Liver (tissue), 3 donors: ENCODE measurements around the gene PCDH15.

ENCODE experiments used
- EGR1 ChIP-seq, 2 donors: IDR thresholded peaks; 2 replicates each; pipeline ENCODE4 v1.6.1; 2016 to 2018; ENCODE audit warnings: antibody characterized with exemption in 2 of 2, low read depth in 2 of 2
- FOXA2 ChIP-seq: IDR thresholded peaks from 2 replicates; pipeline ENCODE4 v1.6.1; 2016; ENCODE audit warnings: antibody characterized with exemption
- GABPA ChIP-seq, 2 donors: IDR thresholded peaks in 1 of 2; conservative IDR thresholded peaks in 1 of 2; 2 replicates each; pipeline ENCODE4 v1.6.1; 2016; ENCODE audit warnings: antibody characterized with exemption in 2 of 2, mild to moderate bottlenecking in 1 of 2, moderate library complexity in 1 of 2
- JUND ChIP-seq, 2 donors: IDR thresholded peaks; 2 replicates each; pipeline ENCODE4 v1.6.1; 2016; ENCODE audit warnings: antibody characterized with exemption in 2 of 2
- RAD21 ChIP-seq, 2 donors: IDR thresholded peaks; 2 replicates each; pipeline ENCODE4 v1.6.1; 2016; ENCODE audit warnings: antibody characterized with exemption in 2 of 2, mild to moderate bottlenecking in 2 of 2
- RXRA ChIP-seq, 2 donors: IDR thresholded peaks; 2 replicates each; pipeline ENCODE4 v1.6.1; 2017 to 2018; ENCODE audit warnings: antibody characterized with exemption in 2 of 2, mild to moderate bottlenecking in 1 of 2
- SP1 ChIP-seq: IDR thresholded peaks from 2 replicates; pipeline ENCODE4 v1.6.1; 2018; ENCODE audit warnings: antibody characterized with exemption, mild to moderate bottlenecking
- YY1 ChIP-seq: IDR thresholded peaks from 2 replicates; pipeline ENCODE4 v1.6.1; 2016; ENCODE audit warnings: antibody characterized with exemption, mild to moderate bottlenecking
- TF ChIP-seq, protein P1 (sequence below): fragments of 150-350 bp; IDR thresholded peaks from 2 replicates; pipeline ENCODE4 v1.5.1; 2017; ENCODE audit warnings: improper control_type of control experiment, low read depth, low read length; ENCODE audit not compliant: missing input control
- TF ChIP-seq, protein P2 (sequence below): IDR thresholded peaks from 2 replicates; pipeline ENCODE4 v1.6.1; 2016; ENCODE audit warnings: antibody characterized with exemption, mild to moderate bottlenecking
- TF ChIP-seq, protein P3 (sequence below): IDR thresholded peaks from 2 replicates; pipeline ENCODE4 v1.6.1; 2016; ENCODE audit warnings: antibody characterized with exemption
- TF ChIP-seq, protein P4 (sequence below): IDR thresholded peaks from 2 replicates; pipeline ENCODE4 v1.6.1; 2016; ENCODE audit warnings: antibody characterized with exemption
- donor health status: healthy.
- donor health status: healthy.

DNA sequence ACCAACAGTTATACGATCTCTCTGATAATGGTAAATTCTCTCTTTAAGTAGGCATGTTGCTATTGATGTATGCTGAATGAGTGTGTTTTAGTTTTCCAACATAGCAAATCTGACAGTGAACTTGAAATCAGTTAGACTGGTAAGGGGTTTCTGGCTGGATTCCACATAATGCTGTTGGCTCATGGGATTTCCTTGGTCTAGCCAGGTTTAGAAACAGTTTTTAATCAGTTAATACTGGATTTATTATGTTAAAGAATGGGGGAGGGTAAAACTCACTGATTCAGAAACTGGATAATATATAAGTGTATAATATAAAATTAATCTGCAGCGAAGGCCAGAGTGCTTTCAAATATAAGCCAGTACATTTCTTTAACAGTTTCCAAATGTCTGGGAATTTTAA lies 55.6 kb downstream of the PCDH15 start:
- TF ChIP-seq, protein P1, sequence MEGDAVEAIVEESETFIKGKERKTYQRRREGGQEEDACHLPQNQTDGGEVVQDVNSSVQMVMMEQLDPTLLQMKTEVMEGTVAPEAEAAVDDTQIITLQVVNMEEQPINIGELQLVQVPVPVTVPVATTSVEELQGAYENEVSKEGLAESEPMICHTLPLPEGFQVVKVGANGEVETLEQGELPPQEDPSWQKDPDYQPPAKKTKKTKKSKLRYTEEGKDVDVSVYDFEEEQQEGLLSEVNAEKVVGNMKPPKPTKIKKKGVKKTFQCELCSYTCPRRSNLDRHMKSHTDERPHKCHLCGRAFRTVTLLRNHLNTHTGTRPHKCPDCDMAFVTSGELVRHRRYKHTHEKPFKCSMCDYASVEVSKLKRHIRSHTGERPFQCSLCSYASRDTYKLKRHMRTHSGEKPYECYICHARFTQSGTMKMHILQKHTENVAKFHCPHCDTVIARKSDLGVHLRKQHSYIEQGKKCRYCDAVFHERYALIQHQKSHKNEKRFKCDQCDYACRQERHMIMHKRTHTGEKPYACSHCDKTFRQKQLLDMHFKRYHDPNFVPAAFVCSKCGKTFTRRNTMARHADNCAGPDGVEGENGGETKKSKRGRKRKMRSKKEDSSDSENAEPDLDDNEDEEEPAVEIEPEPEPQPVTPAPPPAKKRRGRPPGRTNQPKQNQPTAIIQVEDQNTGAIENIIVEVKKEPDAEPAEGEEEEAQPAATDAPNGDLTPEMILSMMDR, result no peak
- TF ChIP-seq SP1 (no peak), RXRA (IDR thresholded peaks at IDR 0.05) (no peak), GABPA (IDR thresholded peaks at IDR 0.05 in 1 of 2, conservative IDR thresholded peaks at IDR 0.05 in 1 of 2) (no peak), FOXA2 (no peak), RAD21 (IDR thresholded peaks at IDR 0.05) (no peak), JUND (IDR thresholded peaks at IDR 0.05) (no peak), EGR1 (IDR thresholded peaks at IDR 0.05; ENCODE audit: low read depth in 2 of 2) (no peak), YY1 (no peak)
- TF ChIP-seq, protein P2, sequence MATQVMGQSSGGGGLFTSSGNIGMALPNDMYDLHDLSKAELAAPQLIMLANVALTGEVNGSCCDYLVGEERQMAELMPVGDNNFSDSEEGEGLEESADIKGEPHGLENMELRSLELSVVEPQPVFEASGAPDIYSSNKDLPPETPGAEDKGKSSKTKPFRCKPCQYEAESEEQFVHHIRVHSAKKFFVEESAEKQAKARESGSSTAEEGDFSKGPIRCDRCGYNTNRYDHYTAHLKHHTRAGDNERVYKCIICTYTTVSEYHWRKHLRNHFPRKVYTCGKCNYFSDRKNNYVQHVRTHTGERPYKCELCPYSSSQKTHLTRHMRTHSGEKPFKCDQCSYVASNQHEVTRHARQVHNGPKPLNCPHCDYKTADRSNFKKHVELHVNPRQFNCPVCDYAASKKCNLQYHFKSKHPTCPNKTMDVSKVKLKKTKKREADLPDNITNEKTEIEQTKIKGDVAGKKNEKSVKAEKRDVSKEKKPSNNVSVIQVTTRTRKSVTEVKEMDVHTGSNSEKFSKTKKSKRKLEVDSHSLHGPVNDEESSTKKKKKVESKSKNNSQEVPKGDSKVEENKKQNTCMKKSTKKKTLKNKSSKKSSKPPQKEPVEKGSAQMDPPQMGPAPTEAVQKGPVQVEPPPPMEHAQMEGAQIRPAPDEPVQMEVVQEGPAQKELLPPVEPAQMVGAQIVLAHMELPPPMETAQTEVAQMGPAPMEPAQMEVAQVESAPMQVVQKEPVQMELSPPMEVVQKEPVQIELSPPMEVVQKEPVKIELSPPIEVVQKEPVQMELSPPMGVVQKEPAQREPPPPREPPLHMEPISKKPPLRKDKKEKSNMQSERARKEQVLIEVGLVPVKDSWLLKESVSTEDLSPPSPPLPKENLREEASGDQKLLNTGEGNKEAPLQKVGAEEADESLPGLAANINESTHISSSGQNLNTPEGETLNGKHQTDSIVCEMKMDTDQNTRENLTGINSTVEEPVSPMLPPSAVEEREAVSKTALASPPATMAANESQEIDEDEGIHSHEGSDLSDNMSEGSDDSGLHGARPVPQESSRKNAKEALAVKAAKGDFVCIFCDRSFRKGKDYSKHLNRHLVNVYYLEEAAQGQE, result no peak
- TF ChIP-seq, protein P3, sequence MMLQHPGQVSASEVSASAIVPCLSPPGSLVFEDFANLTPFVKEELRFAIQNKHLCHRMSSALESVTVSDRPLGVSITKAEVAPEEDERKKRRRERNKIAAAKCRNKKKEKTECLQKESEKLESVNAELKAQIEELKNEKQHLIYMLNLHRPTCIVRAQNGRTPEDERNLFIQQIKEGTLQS, result no peak
- TF ChIP-seq, protein P4, sequence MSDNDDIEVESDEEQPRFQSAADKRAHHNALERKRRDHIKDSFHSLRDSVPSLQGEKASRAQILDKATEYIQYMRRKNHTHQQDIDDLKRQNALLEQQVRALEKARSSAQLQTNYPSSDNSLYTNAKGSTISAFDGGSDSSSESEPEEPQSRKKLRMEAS, result no peak
